ENCODE results near the gene BHLHA9.
"Not testable (repeated sequence)": the region's sequence is repeated elsewhere in the genome, so short reads cannot be mapped to it uniquely, and the experiment has no call there.

BHLHA9 gene

GRCh38 chr17:1299552-1300370 is 29.5 kb downstream of the BHLHA9 start:
- DNase-seq (ENCODE audit: low read depth, low spot score): no peak
- Histone ChIP-seq H3K36me3 (ENCODE audit: insufficient read depth, low read length) (no peaks in the 10 kb centered on the region), H3K4me3 (no peak overlapping the region), H3K9ac (ENCODE audit: insufficient read length) (no peak overlapping the region), H3K9me3 (ENCODE audit: low read depth, low read length) (no peaks in the 10 kb centered on the region), H3K27ac (no peak overlapping the region)
- no peak for TF ChIP-seq EZH2 (IDR thresholded peaks at IDR 0.05)
- no peak for TF ChIP-seq POLR2AphosphoS5 (IDR thresholded peaks at IDR 0.05; ENCODE audit: borderline replicate concordance, low read depth, low read length)
- no peak for TF ChIP-seq FOXP2 (optimal IDR thresholded peaks at IDR 0.05; ENCODE audit: control extremely low read depth, extremely low read length, insufficient read depth)

GRCh38 chr17:1300371-1300905 is 30.2 kb downstream of the BHLHA9 start:
- Histone ChIP-seq H3K4me3 (no peak overlapping the region), H3K9me3 (ENCODE audit: low read depth, low read length) (no peaks in the 10 kb centered on the region), H3K36me3 (ENCODE audit: insufficient read depth, low read length) (no peaks in the 10 kb centered on the region), H3K27ac (no peak overlapping the region), H3K9ac (ENCODE audit: insufficient read length) (no peak overlapping the region)
- TF ChIP-seq POLR2AphosphoS5 (IDR thresholded peaks at IDR 0.05; ENCODE audit: borderline replicate concordance, low read depth, low read length) (no peak), FOXP2 (optimal IDR thresholded peaks at IDR 0.05; ENCODE audit: control extremely low read depth, extremely low read length, insufficient read depth) (no peak), EZH2 (IDR thresholded peaks at IDR 0.05) (no peak)
- DNase-seq (ENCODE audit: low read depth, low spot score): no peak

GRCh38 chr17:1301546-1301945 is 31.3 kb downstream of the BHLHA9 start:
- H3K4me3 ChIP-seq: no peak overlapping the region
- H3K9me3 ChIP-seq (ENCODE audit: low read depth, low read length): no peaks in the 10 kb centered on the region

GRCh38 chr17:1302761-1303160 is 32.5 kb downstream of the BHLHA9 start:
- no peak for DNase-seq (ENCODE audit: low read depth, low spot score)
- Histone ChIP-seq H3K9me3 (ENCODE audit: low read depth, low read length) (no peaks in the 10 kb centered on the region), H3K27ac (no peak overlapping the region), H3K9ac (ENCODE audit: insufficient read length) (no peak overlapping the region), H3K36me3 (ENCODE audit: insufficient read depth, low read length) (no peaks in the 10 kb centered on the region), H3K4me3 (no peak overlapping the region)
- no peak for TF ChIP-seq EZH2 (IDR thresholded peaks at IDR 0.05)
- no peak for TF ChIP-seq FOXP2 (optimal IDR thresholded peaks at IDR 0.05; ENCODE audit: control extremely low read depth, extremely low read length, insufficient read depth)
- TF ChIP-seq POLR2AphosphoS5 (IDR thresholded peaks at IDR 0.05; ENCODE audit: borderline replicate concordance, low read depth, low read length): no peak

More at GRCh38 chr17:1301546-1301945, 31.3 kb downstream of the BHLHA9 start:
- Histone ChIP-seq H3K9ac (ENCODE audit: insufficient read length) (no peak overlapping the region), H3K36me3 (ENCODE audit: insufficient read depth, low read length) (no peaks in the 10 kb centered on the region), H3K27ac (no peak overlapping the region)
- no peak for DNase-seq (ENCODE audit: low read depth, low spot score)
- TF ChIP-seq EZH2 (IDR thresholded peaks at IDR 0.05): no peak

- no peaks in the 10 kb centered on the region for H3K9me3 ChIP-seq (ENCODE audit: low read depth, low read length)
- H3K36me3 ChIP-seq (ENCODE audit: insufficient read depth, low read length): no peaks in the 10 kb centered on the region
- no peak overlapping the region for H3K9ac ChIP-seq (ENCODE audit: insufficient read length)
- no peak overlapping the region for H3K27ac ChIP-seq
- no peak overlapping the region for H3K4me3 ChIP-seq
- no peak for DNase-seq (ENCODE audit: low read depth, low spot score)
- TF ChIP-seq FOXP2 (optimal IDR thresholded peaks at IDR 0.05; ENCODE audit: control extremely low read depth, extremely low read length, insufficient read depth) (no peak), EZH2 (IDR thresholded peaks at IDR 0.05) (no peak), POLR2AphosphoS5 (IDR thresholded peaks at IDR 0.05; ENCODE audit: borderline replicate concordance, low read depth, low read length) (no peak)
Measured at GRCh38 chr17:1304522-1304921, 34.3 kb downstream of the BHLHA9 start.

- no peak overlapping the region for H3K4me3 ChIP-seq
- TF ChIP-seq POLR2AphosphoS5 (IDR thresholded peaks at IDR 0.05; ENCODE audit: borderline replicate concordance, low read depth, low read length) (no peak), FOXP2 (optimal IDR thresholded peaks at IDR 0.05; ENCODE audit: control extremely low read depth, extremely low read length, insufficient read depth) (no peak), EZH2 (IDR thresholded peaks at IDR 0.05) (no peak)
- H3K36me3 ChIP-seq (ENCODE audit: insufficient read depth, low read length): no peaks in the 10 kb centered on the region
- H3K9me3 ChIP-seq (ENCODE audit: low read depth, low read length): no peaks in the 10 kb centered on the region
- H3K27ac ChIP-seq: no peak overlapping the region
- DNase-seq (ENCODE audit: low read depth, low spot score): no peak
- no peak overlapping the region for H3K9ac ChIP-seq (ENCODE audit: insufficient read length)
Measured at GRCh38 chr17:1304962-1305563, 34.8 kb downstream of the BHLHA9 start.

GRCh38 chr17:1307829-1308228 is 37.6 kb downstream of the BHLHA9 start:
- H3K27ac ChIP-seq; H3K9me3 ChIP-seq (ENCODE audit: low read depth, low read length); H3K4me3 ChIP-seq; H3K9ac ChIP-seq (ENCODE audit: insufficient read length); H3K36me3 ChIP-seq (ENCODE audit: insufficient read depth, low read length); DNase-seq (ENCODE audit: low read depth, low spot score): not testable (repeated sequence)

GRCh38 chr17:1312261-1312870 is 42.1 kb downstream of the BHLHA9 start:
- no peak overlapping the region for H3K4me3 ChIP-seq
- DNase-seq (ENCODE audit: low read depth, low spot score): no peak
- no peaks in the 10 kb centered on the region for H3K9me3 ChIP-seq (ENCODE audit: low read depth, low read length)
- TF ChIP-seq FOXP2 (optimal IDR thresholded peaks at IDR 0.05; ENCODE audit: control extremely low read depth, extremely low read length, insufficient read depth) (no peak), EZH2 (IDR thresholded peaks at IDR 0.05) (no peak), POLR2AphosphoS5 (IDR thresholded peaks at IDR 0.05; ENCODE audit: borderline replicate concordance, low read depth, low read length) (no peak)
- no peaks in the 10 kb centered on the region for H3K36me3 ChIP-seq (ENCODE audit: insufficient read depth, low read length)
- H3K9ac ChIP-seq (ENCODE audit: insufficient read length): no peak overlapping the region
- H3K27ac ChIP-seq: no peak overlapping the region

Data from SK-N-MC (cell line).